NT2/D1 (cell line): ENCODE data around the gene MYRFL.

Experiments used
- SUZ12 ChIP-seq: IDR thresholded peaks from 2 replicates; pipeline ENCODE4 v1.6.1; 2011; ENCODE audit not compliant: insufficient read length, insufficient read depth; ENCODE audit errors: extremely low read depth
- YY1 ChIP-seq: IDR thresholded peaks from 2 replicates; pipeline ENCODE4 v1.6.1; 2011; ENCODE audit not compliant: insufficient read length, insufficient read depth
- ZNF274 ChIP-seq: IDR thresholded peaks from 2 replicates; pipeline ENCODE4 v1.6.1; 2011; ENCODE audit warnings: mild to moderate bottlenecking, low read depth, low read length

- TF ChIP-seq YY1 (no peak), SUZ12 (no peak), ZNF274 (no peak)
These were observed 124.4 kb downstream of the MYRFL start for GRCh38 chr12:69949311-69950002.
